ENCODE data around the gene CPTP. TPM values are rescaled to one million over a fixed set of nuclear protein-coding genes. Genes with fewer than 3 reads are reported as not detected.

The CPTP gene
- total RNA-seq, 1 experiment from 2014 or later, result 29.4 TPM

GRCh38 chr1:1355416-1355815, 30.8 kb downstream of the CPTP start:
- H3K27ac ChIP-seq, result no peak overlapping the region
- peaks cover 40% of the 10 kb centered on the region for H3K36me3 ChIP-seq
- H3K4me3 ChIP-seq, result no peak overlapping the region
- no peak for DNase-seq (ENCODE audit: low read depth in 1 of 2, low spot score in 2 of 2)
- H3K9me3 ChIP-seq (replicated peaks), result no peaks in the 10 kb centered on the region
- peaks cover 33% of the 10 kb centered on the region for H3K4me1 ChIP-seq (replicated peaks)
- H3K27me3 ChIP-seq (replicated peaks), result no peaks in the 10 kb centered on the region

GRCh38 chr1:1356166-1356795, 31.7 kb downstream of the CPTP start:
- Histone ChIP-seq H3K36me3 (peaks cover 40% of the 10 kb centered on the region), H3K9me3 (replicated peaks) (no peaks in the 10 kb centered on the region), H3K27ac (no peak overlapping the region), H3K4me1 (replicated peaks) (peaks cover 42% of the 10 kb centered on the region), H3K4me3 (peak overlapping the region; percentile 48), H3K27me3 (replicated peaks) (no peaks in the 10 kb centered on the region)
- no peak for DNase-seq (ENCODE audit: low read depth in 1 of 2, low spot score in 2 of 2)

- H3K4me1 ChIP-seq (replicated peaks), result peaks cover 48% of the 10 kb centered on the region
Measured at GRCh38 chr1:1356796-1357401, 32.3 kb downstream of the CPTP start.

GRCh38 chr1:1357871-1358432, 33.4 kb downstream of the CPTP start:
- peaks cover 24% of the 10 kb centered on the region for H3K36me3 ChIP-seq
- peak overlapping the region; percentile 48 for H3K4me3 ChIP-seq
- H3K4me1 ChIP-seq (replicated peaks), result peaks cover 53% of the 10 kb centered on the region
- peak in 1 of 2 experiments; percentile 68 for DNase-seq (ENCODE audit: low read depth in 1 of 2, low spot score in 2 of 2)
- no peaks in the 10 kb centered on the region for H3K9me3 ChIP-seq (replicated peaks)
- H3K27ac ChIP-seq, result peak overlapping the region; percentile 90
- H3K27me3 ChIP-seq (replicated peaks), result no peaks in the 10 kb centered on the region

More at GRCh38 chr1:1356796-1357401, 32.3 kb downstream of the CPTP start:
- no peak for DNase-seq (ENCODE audit: low read depth in 1 of 2, low spot score in 2 of 2)
- Histone ChIP-seq H3K27me3 (replicated peaks) (no peaks in the 10 kb centered on the region), H3K9me3 (replicated peaks) (no peaks in the 10 kb centered on the region), H3K36me3 (peaks cover 35% of the 10 kb centered on the region), H3K4me3 (peak overlapping the region; percentile 48), H3K27ac (peak overlapping the region; percentile 90)

GRCh38 chr1:1358433-1359271, 34.0 kb downstream of the CPTP start, which contains the start of gene MXRA8:
MXRA8 (minus strand) TSS chr1:1358555; CDS start chr1:1358504, 51 bp downstream.
- peaks cover 53% of the 10 kb centered on the region for H3K4me1 ChIP-seq (replicated peaks)
- peak; percentile 93 to 94 for DNase-seq (ENCODE audit: low read depth in 1 of 2, low spot score in 2 of 2)
- H3K27me3 ChIP-seq (replicated peaks), result no peaks in the 10 kb centered on the region
- no peaks in the 10 kb centered on the region for H3K9me3 ChIP-seq (replicated peaks)
- H3K4me3 ChIP-seq, result peak within 1 kb of the TSS; percentile 48
- peaks cover 17% of the 10 kb centered on the region for H3K36me3 ChIP-seq
- H3K27ac ChIP-seq, result peak within 1 kb of the TSS; percentile 90

GRCh38 chr1:1359308-1359663, 34.7 kb downstream of the CPTP start:
- Histone ChIP-seq H3K27me3 (replicated peaks) (no peaks in the 10 kb centered on the region), H3K4me1 (replicated peaks) (peaks cover 53% of the 10 kb centered on the region), H3K4me3 (no peak overlapping the region), H3K36me3 (peaks cover 11% of the 10 kb centered on the region), H3K27ac (peak overlapping the region; percentile 90), H3K9me3 (replicated peaks) (no peaks in the 10 kb centered on the region)
- peak in 1 of 2 experiments; percentile 85 for DNase-seq (ENCODE audit: low read depth in 1 of 2, low spot score in 2 of 2)

- peak overlapping the region; percentile 90 for H3K27ac ChIP-seq
- H3K4me1 ChIP-seq (replicated peaks), result peaks cover 53% of the 10 kb centered on the region
- H3K27me3 ChIP-seq (replicated peaks), result no peaks in the 10 kb centered on the region
- no peak overlapping the region for H3K4me3 ChIP-seq
- H3K36me3 ChIP-seq, result peaks cover 5% of the 10 kb centered on the region
- DNase-seq (ENCODE audit: low read depth in 1 of 2, low spot score in 2 of 2), result peak in 1 of 2 experiments; percentile 73
- no peaks in the 10 kb centered on the region for H3K9me3 ChIP-seq (replicated peaks)
Measured at GRCh38 chr1:1359664-1360468, 35.3 kb downstream of the CPTP start.

GRCh38 chr1:1360506-1361169, 36.0 kb downstream of the CPTP start:
- Histone ChIP-seq H3K4me3 (no peak overlapping the region), H3K4me1 (replicated peaks) (peaks cover 53% of the 10 kb centered on the region), H3K27ac (peak overlapping the region; percentile 90), H3K9me3 (replicated peaks) (no peaks in the 10 kb centered on the region; the same call in 1 of the 2 replicates), H3K27me3 (replicated peaks) (no peaks in the 10 kb centered on the region), H3K36me3 (peaks cover 5% of the 10 kb centered on the region)
- peak; percentile 89 to 95 for DNase-seq (ENCODE audit: low read depth in 1 of 2, low spot score in 2 of 2)

GRCh38 chr1:1361233-1361981, 36.8 kb downstream of the CPTP start:
- no peak for DNase-seq (ENCODE audit: low read depth in 1 of 2, low spot score in 2 of 2)
- Histone ChIP-seq H3K4me3 (no peak overlapping the region), H3K4me1 (replicated peaks) (peaks cover 53% of the 10 kb centered on the region)

GRCh38 chr1:1361982-1362423, 37.4 kb downstream of the CPTP start:
- no peaks in the 10 kb centered on the region for H3K27me3 ChIP-seq (replicated peaks)
- H3K4me3 ChIP-seq, result no peak overlapping the region
- peaks cover 1% of the 10 kb centered on the region for H3K36me3 ChIP-seq
- H3K9me3 ChIP-seq (replicated peaks), result peaks cover 8% of the 10 kb centered on the region
- peaks cover 49% of the 10 kb centered on the region for H3K4me1 ChIP-seq (replicated peaks)
- peak; percentile 61 to 77 for DNase-seq (ENCODE audit: low read depth in 1 of 2, low spot score in 2 of 2)
- H3K27ac ChIP-seq, result peak overlapping the region; percentile 90

More at GRCh38 chr1:1361233-1361981, 36.8 kb downstream of the CPTP start:
- Histone ChIP-seq H3K9me3 (replicated peaks) (peaks cover 6% of the 10 kb centered on the region), H3K36me3 (peaks cover 5% of the 10 kb centered on the region), H3K27ac (peak overlapping the region; percentile 90), H3K27me3 (replicated peaks) (no peaks in the 10 kb centered on the region)

GRCh38 chr1:1364266-1364665, 39.7 kb downstream of the CPTP start:
- H3K36me3 ChIP-seq, result no peaks in the 10 kb centered on the region
- peaks cover 12% of the 10 kb centered on the region for H3K9me3 ChIP-seq (replicated peaks)
- H3K27ac ChIP-seq, result no peak overlapping the region
- no peak for DNase-seq (ENCODE audit: low read depth in 1 of 2, low spot score in 2 of 2)
- H3K4me1 ChIP-seq (replicated peaks), result peaks cover 31% of the 10 kb centered on the region
- H3K4me3 ChIP-seq, result no peak overlapping the region
- no peaks in the 10 kb centered on the region for H3K27me3 ChIP-seq (replicated peaks)
